NCI-H1436 treated with DMSO at 0.1 percent for 48 hours (cell line): Measurements from ENCODE around the gene XRCC3.

Experiments used
- DNase-seq: peaks from one replicate; lab custom pipeline; 2025; lab: John Stamatoyannopoulos, UW

The XRCC3 gene

GRCh38 chr14:103706551-103707328 lies 8.5 kb downstream of the XRCC3 start:
- no peak for DNase-seq

- DNase-seq: no peak
Observed at GRCh38 chr14:103705504-103706284, 9.6 kb downstream of the XRCC3 start.

GRCh38 chr14:103705118-103705503 lies 10.1 kb downstream of the XRCC3 start:
- DNase-seq: no peak

GRCh38 chr14:103704708-103705107 lies 10.5 kb downstream of the XRCC3 start:
- DNase-seq: no peak

- no peak for DNase-seq
Observed at GRCh38 chr14:103703433-103704385, 11.5 kb downstream of the XRCC3 start.

GRCh38 chr14:103702497-103703432 lies 12.5 kb downstream of the XRCC3 start:
- DNase-seq: no peak

- no peak for DNase-seq
Observed at GRCh38 chr14:103702095-103702494, 13.2 kb downstream of the XRCC3 start.

GRCh38 chr14:103700753-103701490 lies 14.3 kb downstream of the XRCC3 start:
- DNase-seq: no peak

GRCh38 chr14:103699901-103700752 lies 15.1 kb downstream of the XRCC3 start:
- no peak for DNase-seq

- DNase-seq: no peak
Observed at GRCh38 chr14:103699261-103699661, 16.0 kb downstream of the XRCC3 start.

- DNase-seq: no peak
Observed at GRCh38 chr14:103698380-103699260, 16.6 kb downstream of the XRCC3 start.

GRCh38 chr14:103697603-103698379 lies 17.5 kb downstream of the XRCC3 start:
- no peak for DNase-seq

- DNase-seq: no peak
Observed at GRCh38 chr14:103697206-103697602, 18.0 kb downstream of the XRCC3 start.

- no peak for DNase-seq
Observed at GRCh38 chr14:103696466-103697071, 18.7 kb downstream of the XRCC3 start.

GRCh38 chr14:103696070-103696402 lies 19.2 kb downstream of the XRCC3 start:
- DNase-seq: no peak

- no peak for DNase-seq
Observed at GRCh38 chr14:103695296-103696069, 19.8 kb downstream of the XRCC3 start.
